Osteoblast (primary cell): ENCODE measurements around the gene TMEM219. TPM values are rescaled to one million over a fixed set of nuclear protein-coding genes. Genes with fewer than 3 reads are reported as not detected.

ENCODE experiments used
- DNase-seq: peaks from one replicate; pipeline ENCODE4 v3.0.0; 2011; ENCODE audit warnings: low spot score, mixed read lengths; ENCODE audit not compliant: insufficient read length; ENCODE audit errors: missing footprints
- H2AFZ ChIP-seq: 2 replicates; pipeline ENCODE4 v1.6.0; 2011; ENCODE audit warnings: mild to moderate bottlenecking, low read length
- H3K27ac ChIP-seq: 2 replicates; pipeline ENCODE4 v1.5.1; 2011; ENCODE audit warnings: mild to moderate bottlenecking, low read depth, low read length, moderate library complexity
- H3K27me3 ChIP-seq: 2 replicates; pipeline ENCODE4 v1.6.0; 2012; ENCODE audit warnings: mild to moderate bottlenecking, control low read depth, inconsistent platforms, low read length, moderate library complexity; ENCODE audit not compliant: insufficient read depth
- H3K36me3 ChIP-seq: 2 replicates; pipeline ENCODE4 v1.5.1; 2011; ENCODE audit warnings: mild to moderate bottlenecking, low read length, control low read depth, moderate library complexity; ENCODE audit not compliant: insufficient read depth
- H3K4me1 ChIP-seq: 2 replicates; pipeline ENCODE4 v1.5.1; 2011; ENCODE audit warnings: mild to moderate bottlenecking, low read length, control low read depth, moderate library complexity; ENCODE audit not compliant: insufficient read depth
- H3K4me2 ChIP-seq: 2 replicates; pipeline ENCODE4 v1.6.0; 2011; ENCODE audit warnings: mild to moderate bottlenecking, low read length; ENCODE audit not compliant: insufficient read depth
- H3K4me3 ChIP-seq: fragments of 200-600 bp; sonication (generic); 3 replicates; pipeline ENCODE4 v1.5.1; 2012; ENCODE audit warnings: mild to moderate bottlenecking, low read length, inconsistent platforms; ENCODE audit not compliant: insufficient read depth
- H3K79me2 ChIP-seq: 2 replicates; pipeline ENCODE4 v1.6.0; 2012; ENCODE audit warnings: mild to moderate bottlenecking, low read length, control low read depth, inconsistent platforms; ENCODE audit not compliant: insufficient read depth
- H3K9me3 ChIP-seq: 2 replicates; pipeline ENCODE4 v1.5.1; 2011; ENCODE audit warnings: low read depth, low read length, control low read depth
- H4K20me1 ChIP-seq: 2 replicates; pipeline ENCODE4 v1.6.0; 2012; ENCODE audit warnings: mild to moderate bottlenecking, low read length, control low read depth; ENCODE audit not compliant: insufficient read depth
- CTCF ChIP-seq: IDR thresholded peaks from 2 replicates; pipeline ENCODE4 v1.5.1; 2011; ENCODE audit warnings: mild to moderate bottlenecking, low read depth, low read length, moderate library complexity; ENCODE audit errors: extremely low read depth
- total RNA-seq: library from RNA; depleted of rRNA; stranded (reverse); fragments of >200 nt; gene quantifications from 2 replicates; pipeline ENCODE4 v1.2.3, GENCODE V29; 2012

Gene TMEM219
- total RNA-seq, 1 donor = 84.0 TPM

GRCh38 chr16:29975811-29976511, 14.1 kb downstream of the TMEM219 start:
- Histone ChIP-seq H3K4me1 (peaks cover 28% of the 10 kb centered on the region), H3K79me2 (peaks cover 63% of the 10 kb centered on the region), H2AFZ (no peak overlapping the region), H3K4me3 (peak overlapping the region; percentile 93), H3K27me3 (no peaks in the 10 kb centered on the region), H3K4me2 (peak overlapping the region; percentile 91), H4K20me1 (peaks cover 49% of the 10 kb centered on the region), H3K27ac (peak overlapping the region; percentile 7), H3K9me3 (no peaks in the 10 kb centered on the region), H3K36me3 (peaks cover 49% of the 10 kb centered on the region)
- peak; percentile 85 for DNase-seq
- no peak for TF ChIP-seq CTCF

- DNase-seq = peak; percentile 51
- peak overlapping the region; percentile 15 for H3K27ac ChIP-seq
- no peak overlapping the region for H2AFZ ChIP-seq
- H3K79me2 ChIP-seq = peaks cover 65% of the 10 kb centered on the region
- TF ChIP-seq CTCF = no peak
- H3K4me2 ChIP-seq = peak overlapping the region; percentile 91
- H4K20me1 ChIP-seq = peaks cover 55% of the 10 kb centered on the region
- H3K36me3 ChIP-seq = peaks cover 55% of the 10 kb centered on the region
- no peak overlapping the region for H3K4me3 ChIP-seq
- no peaks in the 10 kb centered on the region for H3K27me3 ChIP-seq
- no peaks in the 10 kb centered on the region for H3K9me3 ChIP-seq
- H3K4me1 ChIP-seq = peaks cover 28% of the 10 kb centered on the region
Measured at GRCh38 chr16:29977063-29977825, 15.4 kb downstream of the TMEM219 start.

GRCh38 chr16:29978081-29978480, 16.2 kb downstream of the TMEM219 start:
- Histone ChIP-seq H3K27me3 (no peaks in the 10 kb centered on the region), H2AFZ (no peak overlapping the region), H3K4me2 (no peak overlapping the region), H4K20me1 (peaks cover 58% of the 10 kb centered on the region), H3K27ac (no peak overlapping the region), H3K4me1 (peaks cover 28% of the 10 kb centered on the region), H3K9me3 (no peaks in the 10 kb centered on the region), H3K79me2 (peaks cover 65% of the 10 kb centered on the region), H3K36me3 (peaks cover 59% of the 10 kb centered on the region), H3K4me3 (no peak overlapping the region)
- no peak for TF ChIP-seq CTCF
- peak; percentile 59 for DNase-seq

- Histone ChIP-seq H4K20me1 (peaks cover 64% of the 10 kb centered on the region), H2AFZ (no peak overlapping the region), H3K27me3 (no peaks in the 10 kb centered on the region), H3K79me2 (peaks cover 65% of the 10 kb centered on the region), H3K36me3 (peaks cover 66% of the 10 kb centered on the region), H3K9me3 (no peaks in the 10 kb centered on the region), H3K4me1 (peaks cover 26% of the 10 kb centered on the region), H3K27ac (no peak overlapping the region), H3K4me2 (no peak overlapping the region), H3K4me3 (no peak overlapping the region)
- no peak for TF ChIP-seq CTCF
- DNase-seq = peak; percentile 42
Measured at GRCh38 chr16:29978564-29979270, 16.8 kb downstream of the TMEM219 start.
